ENCODE results near the gene INPP5A.
"Not testable (repeated sequence)": the region's sequence is repeated elsewhere in the genome, so short reads cannot be mapped to it uniquely, and the experiment has no call there.

INPP5A gene

DNA sequence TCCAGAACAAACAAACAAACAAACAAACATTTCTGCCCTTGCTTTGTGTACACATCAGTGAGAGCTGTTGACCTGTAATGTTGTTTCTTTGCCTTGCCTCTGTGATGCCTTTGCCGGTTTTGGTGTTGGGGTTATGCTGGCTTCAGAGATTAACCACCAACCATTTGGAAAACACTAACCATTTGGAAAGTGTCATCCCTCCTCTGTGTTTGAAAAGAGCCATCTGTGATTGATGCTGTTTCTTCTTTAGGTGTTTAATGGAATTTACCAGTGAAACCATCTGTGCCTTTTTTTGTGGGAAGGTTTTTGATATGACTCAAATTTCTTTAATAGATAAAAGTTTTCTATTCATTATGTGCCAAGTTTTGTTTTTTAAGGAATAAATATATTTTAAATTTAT lies 46.5 kb downstream of the INPP5A start:
- no peak for DNase-seq

DNA sequence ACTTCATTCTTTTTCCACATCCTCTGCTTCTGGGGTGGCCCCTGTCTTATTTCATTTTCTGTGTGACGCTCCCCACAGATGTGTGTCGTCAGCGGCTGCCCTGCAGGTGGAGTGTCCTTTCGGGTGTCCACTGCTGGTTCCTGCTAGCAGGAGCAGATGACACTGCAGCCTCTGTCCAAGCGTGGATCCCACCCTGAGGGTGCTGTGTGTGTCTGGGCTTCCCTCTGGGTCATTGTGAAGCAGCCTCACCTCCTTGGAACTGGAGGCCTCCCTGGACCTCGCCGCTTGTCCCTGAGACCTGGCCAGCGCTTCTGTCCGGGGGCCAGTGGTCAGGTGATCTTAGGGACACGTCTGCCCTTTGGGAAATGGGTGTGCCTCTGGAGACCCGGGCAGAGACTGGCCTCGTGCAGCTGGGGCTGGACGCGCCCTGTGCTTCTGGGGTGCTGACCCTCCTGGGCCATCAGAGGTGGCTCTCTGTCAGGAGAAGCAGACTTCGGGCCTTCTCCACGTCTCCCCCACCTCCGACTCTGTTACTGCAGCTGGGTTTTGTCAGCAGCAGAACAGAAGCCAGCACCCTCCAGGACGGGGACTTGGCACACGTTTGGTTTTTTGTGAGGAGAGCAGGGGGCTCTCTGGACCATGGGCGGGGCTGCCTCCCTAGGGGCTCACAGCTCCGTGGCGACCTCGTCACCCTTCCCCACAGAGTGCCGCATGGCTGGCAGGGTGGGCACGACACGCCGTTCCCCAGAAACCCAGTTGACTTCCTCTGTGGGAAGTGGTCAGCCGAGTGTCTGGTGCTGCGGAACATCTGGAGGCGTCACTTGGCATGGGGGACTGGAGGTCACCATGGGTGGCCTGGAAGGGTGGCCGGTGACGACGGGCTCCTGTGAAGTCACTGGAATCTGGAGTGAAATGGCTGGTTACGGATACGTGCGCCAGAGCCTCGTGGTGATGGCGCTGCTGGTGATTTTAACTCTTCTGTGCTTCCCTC lies 48.4 kb downstream of the INPP5A start:
- no peak for DNase-seq

DNA sequence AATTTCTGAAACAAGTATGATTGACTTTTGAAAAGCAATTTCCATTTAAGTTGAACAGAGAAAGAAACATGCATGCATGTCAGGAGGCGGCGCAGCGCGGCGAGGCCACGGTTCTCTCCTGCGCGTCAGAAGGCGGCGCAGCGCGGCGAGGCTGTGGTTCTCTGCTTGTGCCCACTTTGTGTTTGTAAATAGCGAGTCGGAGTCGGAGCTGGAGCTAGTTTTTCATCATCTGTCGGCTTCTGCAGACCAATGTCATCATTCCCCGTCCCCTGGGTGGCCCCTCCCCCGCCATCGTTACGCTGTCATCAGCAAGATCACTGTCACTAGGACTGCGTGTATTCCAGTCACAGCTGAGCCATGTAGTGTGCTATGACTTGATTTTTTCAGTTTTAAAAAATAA lies 49.2 kb downstream of the INPP5A start:
- DNase-seq: no peak

DNA sequence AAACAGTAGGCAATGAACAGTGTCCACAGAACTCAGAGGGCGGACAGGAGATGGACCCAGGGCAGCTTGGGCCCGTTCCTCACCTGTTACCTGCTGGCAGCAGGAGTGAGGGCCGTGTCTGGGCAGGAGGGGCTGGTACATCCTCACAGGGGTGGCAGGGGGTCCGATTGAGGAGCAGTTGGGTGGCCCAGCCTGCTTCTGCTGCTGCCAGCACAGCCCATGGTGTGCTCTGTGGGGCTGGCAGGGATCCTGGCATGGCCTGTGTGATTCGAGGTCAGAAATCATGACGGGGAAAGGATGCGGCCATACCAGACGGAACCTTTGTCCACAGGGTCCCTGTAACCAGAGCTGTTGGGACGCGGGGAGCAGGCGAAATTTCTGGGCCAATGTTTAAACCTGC lies 49.6 kb downstream of the INPP5A start:
- DNase-seq: no peak

DNA sequence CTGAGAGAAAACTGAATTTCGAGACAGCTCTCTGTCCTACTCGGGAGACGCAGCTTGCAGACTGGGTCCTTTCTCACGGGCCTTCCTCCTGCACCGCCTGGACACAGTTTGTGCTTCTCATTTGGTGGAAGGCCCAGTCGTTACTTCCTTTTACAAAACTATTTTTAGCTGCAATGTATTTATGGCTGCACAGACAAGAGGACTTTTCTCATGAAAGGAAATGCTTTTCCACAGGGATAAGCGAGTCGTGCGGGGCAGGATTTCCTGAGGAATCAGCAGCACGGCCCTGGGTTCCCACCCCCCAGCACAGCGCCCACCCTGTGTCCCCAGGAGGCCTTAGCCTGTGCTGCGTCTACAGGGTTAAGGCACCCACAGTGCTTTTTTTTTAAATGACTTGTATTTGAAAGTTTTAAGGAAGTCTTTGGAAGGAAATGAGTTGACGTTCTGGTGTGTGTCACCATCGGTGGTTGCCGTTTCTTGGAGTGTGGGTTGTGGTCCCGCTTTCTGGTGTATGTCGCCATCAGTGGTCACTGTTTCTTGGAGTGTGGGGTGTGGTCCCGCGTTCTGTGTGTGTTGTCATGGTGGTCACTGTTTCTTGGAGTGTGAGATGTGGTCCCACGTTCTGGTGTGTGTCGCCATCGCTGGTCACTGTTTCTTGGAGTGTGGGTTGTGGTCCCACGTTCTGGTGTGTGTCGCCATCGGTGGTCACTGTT lies 50.9 kb downstream of the INPP5A start:
- DNase-seq: no peak

DNA sequence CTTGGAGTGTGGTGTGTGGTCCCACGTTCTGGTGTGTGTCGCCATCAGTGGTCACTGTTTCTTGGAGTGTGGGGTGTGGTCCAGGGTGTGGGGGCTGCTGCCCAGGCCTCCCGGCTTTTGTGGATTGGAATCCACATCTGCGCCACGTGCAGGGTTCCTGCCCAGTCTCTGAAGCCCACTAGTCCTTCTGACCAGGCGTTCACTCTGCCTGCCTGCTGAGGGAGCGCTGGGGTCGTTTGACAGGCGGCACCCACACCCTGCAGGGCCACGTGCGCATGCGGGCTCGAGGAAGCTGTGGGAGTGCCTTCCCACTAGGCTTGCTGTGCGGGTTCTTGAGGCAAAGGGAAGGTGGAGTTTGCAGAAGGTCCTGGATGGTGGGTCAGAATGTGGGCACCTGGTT lies 51.4 kb downstream of the INPP5A start:
- no peak for DNase-seq

DNA sequence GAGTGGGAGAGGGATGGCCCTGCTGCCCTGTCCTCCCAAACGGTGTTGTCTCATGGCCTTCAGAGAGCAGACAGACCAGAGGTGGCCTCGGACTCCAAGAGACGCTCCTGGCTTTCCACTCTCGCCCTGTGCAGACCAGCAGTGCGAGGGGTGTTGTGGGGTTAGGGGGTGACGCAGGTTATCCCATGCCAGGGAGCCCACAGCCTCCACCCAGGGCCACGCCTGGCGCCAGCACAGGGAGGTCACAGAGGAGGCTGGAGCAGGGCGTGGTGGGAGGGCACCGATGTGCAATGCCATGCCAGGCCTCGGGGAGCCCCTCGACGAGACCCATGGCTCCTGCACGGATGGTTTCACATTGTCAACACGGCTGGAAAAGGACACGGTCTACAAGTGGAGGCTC lies 52.1 kb downstream of the INPP5A start:
- DNase-seq: no peak

DNA sequence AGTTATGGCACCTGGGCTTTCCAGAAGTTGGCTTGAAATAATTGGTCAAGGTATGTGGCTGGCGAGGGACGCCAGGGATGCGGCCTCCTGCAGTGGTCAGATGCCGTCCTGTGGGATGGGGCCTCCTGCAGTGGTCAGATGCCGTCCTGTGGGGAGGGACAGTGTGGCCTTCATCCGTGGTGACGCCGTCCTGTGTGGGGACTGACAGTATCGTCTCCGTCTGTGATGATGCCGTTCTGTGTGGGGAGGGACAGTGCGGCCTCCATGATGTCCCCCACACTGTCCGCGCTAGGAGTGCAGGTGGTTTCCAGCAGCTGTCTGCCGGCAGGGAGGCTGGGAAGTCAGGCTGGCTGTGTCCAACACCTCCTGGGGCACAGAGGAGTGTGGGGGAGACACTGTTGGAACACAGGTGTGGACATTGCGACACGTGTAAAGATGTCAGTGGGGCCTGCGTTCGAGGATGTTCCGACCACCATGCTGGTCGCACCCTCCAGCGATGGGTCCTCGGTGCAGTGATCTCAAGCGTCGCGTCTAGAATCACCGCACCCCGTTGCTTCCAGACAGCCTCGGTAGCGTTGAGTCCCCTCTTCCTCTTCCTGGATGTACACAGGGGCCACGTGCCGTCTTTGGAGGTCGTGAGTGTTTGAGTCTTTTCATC lies 52.6 kb downstream of the INPP5A start:
- no peak for DNase-seq

DNA sequence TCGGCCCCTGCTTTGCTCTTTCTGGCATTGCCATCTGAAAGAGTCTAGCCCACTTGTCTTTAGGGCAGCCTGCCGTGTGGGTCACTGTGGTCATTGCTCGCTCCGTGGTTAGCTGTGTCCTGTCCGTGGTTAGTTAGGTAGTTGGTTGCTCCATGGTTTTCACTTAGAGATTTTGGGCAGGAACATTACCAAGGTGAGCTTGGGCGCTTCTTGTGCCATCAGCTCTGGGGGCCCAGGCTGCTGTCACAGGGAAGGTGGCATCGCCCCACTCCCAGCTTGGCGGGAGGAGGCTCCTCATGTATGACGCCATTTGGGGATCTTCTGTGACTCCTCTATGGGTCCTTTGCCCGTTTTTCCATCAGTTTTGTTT lies 53.1 kb downstream of the INPP5A start:
- DNase-seq: no peak

DNA sequence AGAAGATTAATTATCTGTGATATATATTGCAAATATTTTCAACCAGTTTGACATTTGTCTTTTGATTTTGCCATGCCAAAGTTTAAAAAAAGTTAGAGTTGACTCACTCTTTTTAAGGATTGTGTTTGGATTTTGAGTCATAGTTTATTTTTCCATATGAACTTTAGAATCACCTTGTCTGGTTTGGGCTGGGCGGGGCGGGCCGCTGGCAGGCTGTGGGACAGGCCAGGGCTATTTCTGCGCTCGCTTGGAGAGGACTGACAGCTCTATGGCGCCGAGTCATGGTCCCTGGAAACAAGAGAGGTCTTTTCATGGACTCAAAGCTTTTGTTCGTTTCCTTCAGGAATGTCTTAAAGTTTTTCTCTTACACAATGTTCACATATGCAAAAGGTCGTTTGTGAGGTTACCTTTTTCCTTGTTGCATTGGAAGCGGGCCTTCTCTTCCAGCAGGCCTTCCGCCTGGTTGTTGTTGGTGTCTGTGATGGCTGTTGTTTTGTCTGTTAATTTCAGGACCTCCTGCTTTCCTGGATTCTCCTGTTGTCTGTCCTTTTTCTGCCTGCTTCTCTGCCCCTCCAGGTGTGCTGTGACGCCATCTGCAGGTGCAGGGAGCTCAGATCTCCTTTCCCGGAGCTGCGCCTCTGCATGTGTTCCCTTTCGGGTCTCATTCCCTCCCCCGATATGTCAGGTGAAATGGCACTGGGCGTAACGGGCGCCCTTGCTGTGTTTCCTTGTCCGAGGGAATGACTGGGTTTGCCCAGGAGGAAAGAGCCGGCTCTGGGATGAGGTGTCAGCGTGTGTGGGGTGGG lies 53.8 kb downstream of the INPP5A start:
- DNase-seq: no peak

DNA sequence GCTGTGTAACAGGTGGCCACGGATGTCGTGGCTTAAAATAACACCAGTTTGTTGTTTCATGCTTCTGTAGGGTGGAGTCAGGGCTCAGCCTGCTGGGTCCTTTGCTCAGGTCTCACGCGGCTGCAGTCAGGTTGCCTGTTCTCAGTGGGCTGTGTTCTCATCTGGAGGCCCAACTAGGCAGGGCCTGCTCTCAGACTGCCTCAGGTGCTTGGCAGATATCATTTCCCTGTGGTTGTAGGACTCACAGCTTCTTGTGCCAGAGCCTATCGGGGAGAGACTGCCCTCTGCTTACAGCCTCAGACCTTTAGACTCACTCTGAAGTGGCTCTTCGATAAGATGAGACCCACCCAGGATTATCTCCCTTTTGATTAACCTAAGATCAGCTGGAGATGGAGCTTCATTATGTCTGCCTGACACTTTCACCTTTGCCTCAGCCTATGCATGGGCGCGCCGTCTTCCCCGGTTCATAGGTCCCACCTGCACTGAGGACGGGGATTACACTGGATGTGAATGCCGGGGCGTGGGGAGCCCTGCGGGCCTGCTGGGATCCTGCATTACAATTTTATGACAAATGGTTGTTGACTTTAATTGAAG lies 55.3 kb downstream of the INPP5A start:
- DNase-seq: no peak

DNA sequence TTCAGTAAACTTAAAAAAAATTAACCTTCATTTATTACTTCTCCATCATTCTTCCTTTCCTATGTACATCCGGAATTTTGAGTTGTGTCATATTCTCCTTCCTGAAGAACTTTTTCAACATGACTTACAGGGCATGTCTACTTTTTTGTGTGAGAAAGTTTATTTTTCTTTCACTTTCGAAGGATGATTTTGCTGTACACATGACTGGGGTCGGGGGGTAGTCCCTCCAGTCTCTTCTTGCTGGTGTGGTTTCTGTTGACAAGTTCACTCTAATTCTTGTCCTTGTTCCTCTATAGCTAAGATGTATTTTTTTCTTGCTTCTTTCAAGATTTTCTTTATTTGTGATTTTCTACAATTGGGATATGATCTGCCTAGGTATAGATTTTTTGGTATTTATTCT lies 55.8 kb downstream of the INPP5A start:
- no peak for DNase-seq

DNA sequence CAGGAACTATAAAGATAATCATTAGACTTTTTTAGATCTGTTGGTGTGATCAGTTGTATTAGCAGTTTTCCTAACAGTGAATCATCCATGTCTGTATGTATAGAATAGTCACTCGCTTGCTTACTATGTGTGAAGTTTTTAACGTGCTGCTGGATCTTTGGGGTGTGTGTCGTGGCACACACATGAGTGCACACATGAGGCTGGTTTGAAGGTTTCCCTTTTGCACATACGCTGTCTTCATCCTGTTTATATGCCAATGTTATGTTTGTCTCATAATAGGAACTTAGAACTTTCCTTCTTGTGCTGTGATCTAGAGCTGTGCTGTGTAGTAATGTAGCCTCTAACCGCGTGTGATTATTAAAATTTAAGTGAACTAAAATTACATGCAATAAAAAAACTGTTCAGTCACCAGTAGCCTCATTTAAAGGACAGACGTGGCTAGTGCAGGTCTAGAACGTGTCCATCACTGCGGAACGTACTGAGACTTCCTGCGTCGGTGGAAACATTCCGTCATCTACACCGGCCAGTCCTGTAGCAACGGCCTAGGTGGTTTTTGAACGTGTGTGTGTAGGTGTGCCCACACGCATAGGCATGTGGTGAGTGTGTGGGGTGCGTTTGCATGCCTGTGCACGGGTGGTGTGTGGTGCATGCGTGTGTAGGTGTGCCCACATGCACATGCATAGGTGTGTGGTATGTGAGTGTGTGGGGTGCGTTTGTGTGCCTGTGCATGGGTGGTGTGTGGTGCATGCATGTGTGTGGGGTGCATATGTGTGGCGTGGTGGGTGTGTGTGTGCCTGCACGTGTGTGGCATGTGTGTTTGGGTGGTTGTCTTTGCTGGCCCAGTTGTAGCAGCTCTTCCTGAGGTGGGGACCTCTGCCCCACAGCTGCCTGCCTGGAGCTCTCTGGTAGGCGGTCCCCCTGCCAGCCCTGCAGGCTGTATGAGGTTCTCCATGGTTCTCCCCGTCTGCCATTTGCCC lies 56.6 kb downstream of the INPP5A start:
- no peak for DNase-seq

DNA sequence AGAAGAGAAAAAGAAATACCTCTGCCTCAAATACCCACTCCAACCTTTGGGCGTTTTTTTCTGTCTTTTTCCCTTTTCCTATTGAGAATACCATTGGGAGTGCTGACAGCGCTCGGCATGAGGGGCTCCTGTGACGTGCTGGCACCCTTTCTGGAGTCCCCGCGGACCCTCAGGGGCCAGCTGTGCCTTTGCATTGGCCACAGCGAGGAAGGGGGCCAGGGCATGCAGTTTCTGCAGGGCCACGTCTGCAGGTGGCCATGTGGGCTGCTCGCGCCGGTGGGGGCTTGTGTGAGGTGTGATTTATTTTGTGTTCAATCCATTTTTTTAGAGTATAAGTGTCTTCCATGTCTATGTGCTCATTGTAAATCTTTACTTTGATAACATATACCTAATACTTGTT lies 57.4 kb downstream of the INPP5A start:
- DNase-seq: no peak

DNA sequence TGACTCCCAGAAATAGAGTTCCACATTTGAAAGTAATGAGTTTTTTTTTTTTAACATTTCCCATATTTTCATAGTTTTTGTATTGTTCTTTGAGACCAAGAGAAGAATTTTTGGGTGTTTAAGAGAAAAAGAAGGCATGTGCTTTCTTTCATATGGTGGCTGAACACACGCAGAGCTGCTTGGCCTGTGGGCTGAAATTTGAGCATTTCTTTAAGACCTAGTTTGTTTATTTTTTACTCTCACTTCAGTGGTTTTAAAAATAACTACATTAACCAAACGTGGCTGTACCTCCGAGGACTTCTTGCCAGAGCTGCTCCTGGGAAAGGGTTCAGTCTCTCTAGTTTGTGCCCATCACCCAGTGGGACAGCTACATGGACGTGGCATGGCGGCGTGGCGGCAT lies 58.3 kb downstream of the INPP5A start:
- no peak for DNase-seq

DNA sequence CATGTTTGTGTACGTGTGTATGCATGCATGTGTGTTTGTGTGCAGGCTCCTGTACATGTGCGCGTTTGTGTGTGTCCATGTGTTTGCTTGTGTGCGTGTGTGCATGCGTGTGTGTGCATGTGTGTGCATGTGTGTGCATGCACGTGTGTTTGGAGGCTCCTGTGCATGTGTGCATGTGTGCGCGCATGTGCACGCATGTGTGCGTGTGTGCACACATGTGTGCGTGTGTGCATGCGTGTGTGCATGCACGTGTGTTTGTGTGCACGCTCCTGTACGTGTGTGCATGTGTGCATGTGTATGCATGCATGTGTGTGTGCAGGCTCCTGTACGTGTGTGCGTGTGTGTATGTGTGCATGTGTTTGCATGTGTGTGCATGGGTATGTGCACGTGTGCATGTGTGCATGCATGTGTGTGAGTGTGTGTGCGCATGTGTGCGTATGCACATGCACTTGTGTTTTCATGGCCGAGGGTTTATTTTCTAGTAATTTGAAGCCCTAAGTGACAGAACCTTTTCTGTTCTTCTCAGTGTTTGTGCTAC lies 59.2 kb downstream of the INPP5A start:
- no peak for DNase-seq

DNA sequence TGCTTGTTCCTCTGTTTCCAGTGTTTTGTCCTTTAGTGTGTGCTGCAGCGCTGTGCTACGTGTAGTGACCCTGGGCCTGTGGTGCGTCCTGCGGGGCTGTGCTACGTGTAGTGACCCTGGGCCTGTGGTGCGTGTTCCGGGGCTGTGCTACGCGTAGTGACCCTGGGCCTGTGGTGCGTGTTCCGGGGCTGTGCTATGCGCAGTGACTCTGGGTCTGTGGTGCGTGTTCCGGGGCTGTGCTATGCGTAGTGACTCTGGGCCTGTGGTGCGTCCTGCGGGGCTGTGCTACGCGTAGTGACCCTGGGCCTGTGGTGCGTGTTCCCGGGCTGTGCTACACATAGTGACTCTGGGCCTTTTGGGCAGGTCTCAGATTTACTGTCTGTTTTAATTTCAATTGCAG lies 60.1 kb downstream of the INPP5A start:
- DNase-seq: no peak

DNA sequence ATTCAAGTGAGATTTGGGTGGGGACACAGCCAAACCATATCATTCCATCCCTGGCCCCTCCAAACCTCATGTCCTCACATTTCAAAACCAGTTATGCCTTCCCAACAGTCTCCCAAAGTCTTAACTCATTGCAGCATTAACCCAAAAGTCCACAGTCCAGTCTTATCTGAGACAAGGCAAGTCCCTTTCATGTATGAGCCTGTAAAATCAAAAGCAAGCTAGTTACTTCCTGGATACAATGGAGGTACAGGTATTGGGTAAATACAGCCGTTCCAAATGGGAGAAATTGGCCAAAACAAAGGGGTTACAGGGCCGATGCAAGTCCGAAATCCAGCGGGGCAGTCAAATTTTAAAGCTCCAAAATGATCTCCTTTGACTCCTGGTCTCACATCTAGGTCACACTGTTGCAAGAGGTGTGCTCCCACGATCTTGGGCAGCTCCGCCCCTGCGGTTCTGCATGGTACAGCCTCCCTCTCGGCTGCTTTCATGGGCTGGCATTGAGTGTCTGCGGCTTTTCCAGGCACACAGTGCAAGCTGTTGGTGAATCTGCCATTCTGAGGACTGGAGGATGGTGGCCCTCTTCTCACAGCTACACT lies 61.5 kb downstream of the INPP5A start:
- not testable (repeated sequence) for DNase-seq

DNA sequence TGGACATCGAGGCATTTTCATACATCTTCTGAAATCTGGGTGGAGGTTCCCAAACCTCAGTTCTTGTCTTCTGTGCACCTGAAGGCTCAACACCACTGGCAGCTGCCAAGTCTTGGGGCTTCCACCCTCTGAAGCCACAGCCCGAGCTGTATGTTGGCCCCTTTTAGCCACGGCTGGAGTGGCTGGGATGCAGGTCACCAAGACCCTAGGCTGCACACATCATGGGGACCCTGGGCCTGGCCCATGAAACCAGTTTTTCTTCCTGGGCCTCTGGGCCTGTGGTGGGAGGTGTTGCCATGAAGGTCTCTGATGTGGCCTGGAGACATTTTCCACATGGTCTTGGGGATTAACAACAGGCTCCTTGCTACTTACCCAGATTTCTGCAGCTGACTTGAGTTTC lies 62.1 kb downstream of the INPP5A start:
- DNase-seq: no peak

DNA sequence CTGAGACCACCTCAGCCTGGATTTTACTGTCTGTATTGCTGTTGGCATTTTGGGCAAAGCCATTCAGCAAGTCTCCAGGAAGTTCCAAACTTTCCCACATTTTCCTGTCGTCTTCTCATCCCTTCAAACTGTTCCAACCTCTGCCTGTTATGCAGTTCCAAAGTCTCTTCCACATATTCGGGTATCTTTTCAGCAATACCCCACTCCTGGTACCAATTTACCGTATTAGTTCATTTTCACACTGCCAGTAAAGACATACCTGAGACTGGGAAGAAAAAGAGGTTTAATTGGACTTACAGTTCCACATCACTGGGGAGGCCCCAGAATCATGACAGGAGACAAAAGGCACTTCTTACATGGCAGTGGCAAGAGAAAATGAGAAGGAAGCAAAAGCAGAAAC lies 62.8 kb downstream of the INPP5A start:
- DNase-seq: no peak

DNA sequence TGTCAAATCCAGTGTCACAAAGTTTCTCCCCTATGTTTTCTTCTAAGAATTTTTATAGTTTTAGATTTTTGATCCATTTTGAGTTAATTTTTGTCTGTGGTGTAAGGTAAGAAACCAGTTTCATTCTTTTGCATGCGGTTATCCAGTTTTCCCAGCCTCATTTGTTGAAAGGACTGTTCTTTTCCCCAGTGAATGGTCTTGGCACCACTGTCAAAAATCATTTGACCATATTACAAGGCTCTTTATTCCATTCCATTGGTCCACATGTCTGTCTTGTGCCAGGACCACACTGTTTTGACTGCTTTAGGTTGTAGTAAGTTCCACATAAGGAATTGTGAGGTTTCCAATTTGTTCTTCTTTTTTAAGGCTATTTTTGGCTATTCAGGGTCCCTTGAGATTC lies 64.0 kb downstream of the INPP5A start:
- DNase-seq: no peak
